ENCODE measurements around the gene CUTC.

CUTC gene

GRCh38 chr10:99784727-99785441, 52.9 kb downstream of the CUTC start:
- DNase-seq, result no peak

GRCh38 chr10:99785646-99786045, 53.6 kb downstream of the CUTC start:
- DNase-seq, result no peak

- DNase-seq, result no peak
Measured at GRCh38 chr10:99787311-99787710, 55.3 kb downstream of the CUTC start.

GRCh38 chr10:99787782-99788445, 55.9 kb downstream of the CUTC start:
- no peak for DNase-seq

- no peak for DNase-seq
Measured at GRCh38 chr10:99788598-99789256, 56.7 kb downstream of the CUTC start.

- no peak for DNase-seq
Measured at GRCh38 chr10:99791831-99792230, 59.8 kb downstream of the CUTC start.

- DNase-seq, result no peak
Measured at GRCh38 chr10:99793819-99794218, 61.8 kb downstream of the CUTC start.

- no peak for DNase-seq
Measured at GRCh38 chr10:99796928-99797327, 64.9 kb downstream of the CUTC start.

- no peak for DNase-seq
Measured at GRCh38 chr10:99798031-99798430, 66.0 kb downstream of the CUTC start.

- no peak for DNase-seq
Measured at GRCh38 chr10:99798920-99799319, 66.9 kb downstream of the CUTC start.

GRCh38 chr10:99799613-99800012, 67.6 kb downstream of the CUTC start:
- DNase-seq, result no peak

- no peak for DNase-seq
Measured at GRCh38 chr10:99804471-99804870, 72.4 kb downstream of the CUTC start.

GRCh38 chr10:99805190-99805589, 73.2 kb downstream of the CUTC start:
- DNase-seq, result no peak
